GM12865 (cell line): Measurements from ENCODE around the gene SPTBN4.
"Not testable (repeated sequence)": the region's sequence is repeated elsewhere in the genome, so short reads cannot be mapped to it uniquely, and the experiment has no call there.

Experiments
- DNase-seq: peaks from one replicate; pipeline ENCODE4 v3.0.0; 2010; ENCODE audit warnings: low read depth
- H3K4me3 ChIP-seq: 2 replicates; pipeline ENCODE4 v1.5.1; 2011; ENCODE audit warnings: mild to moderate bottlenecking, low read depth, low read length, control low read depth
- CTCF ChIP-seq: IDR thresholded peaks from 2 replicates; pipeline ENCODE4 v1.5.1; 2011; ENCODE audit warnings: low read length, control low read depth, low read depth, inconsistent platforms; ENCODE audit not compliant: insufficient read depth; ENCODE audit errors: missing control alignments

Gene SPTBN4

GRCh38 chr19:40590464-40591265 is 123.9 kb downstream of the SPTBN4 start:
- no peak for TF ChIP-seq CTCF
- no peak overlapping the region for H3K4me3 ChIP-seq
- DNase-seq, result no peak

- DNase-seq, result not testable (repeated sequence)
Measured at GRCh38 chr19:40591724-40592123, 124.9 kb downstream of the SPTBN4 start.

GRCh38 chr19:40592170-40592569 is 125.4 kb downstream of the SPTBN4 start:
- no peak overlapping the region for H3K4me3 ChIP-seq
- no peak for TF ChIP-seq CTCF
- peak; percentile 80 for DNase-seq

More at GRCh38 chr19:40591724-40592123, 124.9 kb downstream of the SPTBN4 start:
- not testable (repeated sequence) for H3K4me3 ChIP-seq

GRCh38 chr19:40594255-40594654 is 127.5 kb downstream of the SPTBN4 start:
- TF ChIP-seq CTCF, result no peak
- no peak overlapping the region for H3K4me3 ChIP-seq
- no peak for DNase-seq

GRCh38 chr19:40594657-40595091 is 127.9 kb downstream of the SPTBN4 start:
- H3K4me3 ChIP-seq, result no peak overlapping the region
- no peak for TF ChIP-seq CTCF
- DNase-seq, result no peak

- H3K4me3 ChIP-seq, result no peak overlapping the region
Measured at GRCh38 chr19:40596608-40597328, 130.0 kb downstream of the SPTBN4 start.

More at GRCh38 chr19:40596608-40597328, 130.0 kb downstream of the SPTBN4 start:
- DNase-seq, result no peak
- TF ChIP-seq CTCF, result no peak
